GM18858 (cell line): ENCODE measurements around the gene LGR6.
"Not testable (repeated sequence)": the region's sequence is repeated elsewhere in the genome, so short reads cannot be mapped to it uniquely, and the experiment has no call there.

Experiments used
- ATAC-seq: cut with Tn5 transposase; IDR thresholded peaks from one replicate; pipeline ENCODE4 v1.9.1; 2021; ENCODE audit not compliant: unreplicated experiment

Gene LGR6

DNA sequence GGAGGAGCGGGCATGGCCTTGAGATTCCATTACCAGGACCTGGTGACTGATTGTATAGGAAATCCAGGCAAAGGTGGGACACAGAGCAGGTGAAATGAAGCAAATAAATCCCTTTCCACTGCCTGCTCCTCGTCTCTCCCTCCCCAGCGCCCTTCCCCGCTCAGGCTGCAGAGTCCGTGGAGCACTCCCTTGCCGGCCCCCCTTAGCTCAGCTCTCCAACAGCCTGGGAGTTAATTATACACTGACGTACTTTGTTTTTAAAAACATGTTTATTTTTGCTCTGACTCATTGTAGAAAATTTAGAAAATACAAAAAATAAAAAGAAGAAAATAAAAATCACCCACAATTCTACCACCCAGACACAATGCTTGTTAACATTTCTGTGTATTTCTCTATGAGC is 61.7 kb downstream of the LGR6 start:
- ATAC-seq = no peak

DNA sequence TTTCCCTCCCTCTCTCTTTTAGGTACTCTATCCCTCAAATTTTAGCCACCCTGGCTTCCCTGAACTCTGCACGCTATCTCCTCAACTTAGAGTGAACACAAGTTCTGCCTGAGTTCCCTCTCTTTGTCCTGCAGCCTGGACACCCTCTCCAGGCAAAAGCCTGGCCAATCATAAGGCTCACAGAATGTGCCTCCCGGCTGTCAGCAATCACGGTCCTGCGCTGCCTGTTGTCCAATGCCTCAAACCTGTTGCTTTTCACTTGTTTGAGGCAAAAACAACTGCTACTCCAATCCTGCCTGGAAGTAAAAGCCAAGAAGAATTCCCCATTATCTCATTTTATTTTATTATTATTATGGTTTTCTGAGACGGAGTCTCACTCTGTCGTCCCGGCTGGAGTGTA is 66.1 kb downstream of the LGR6 start:
- no peak for ATAC-seq

DNA sequence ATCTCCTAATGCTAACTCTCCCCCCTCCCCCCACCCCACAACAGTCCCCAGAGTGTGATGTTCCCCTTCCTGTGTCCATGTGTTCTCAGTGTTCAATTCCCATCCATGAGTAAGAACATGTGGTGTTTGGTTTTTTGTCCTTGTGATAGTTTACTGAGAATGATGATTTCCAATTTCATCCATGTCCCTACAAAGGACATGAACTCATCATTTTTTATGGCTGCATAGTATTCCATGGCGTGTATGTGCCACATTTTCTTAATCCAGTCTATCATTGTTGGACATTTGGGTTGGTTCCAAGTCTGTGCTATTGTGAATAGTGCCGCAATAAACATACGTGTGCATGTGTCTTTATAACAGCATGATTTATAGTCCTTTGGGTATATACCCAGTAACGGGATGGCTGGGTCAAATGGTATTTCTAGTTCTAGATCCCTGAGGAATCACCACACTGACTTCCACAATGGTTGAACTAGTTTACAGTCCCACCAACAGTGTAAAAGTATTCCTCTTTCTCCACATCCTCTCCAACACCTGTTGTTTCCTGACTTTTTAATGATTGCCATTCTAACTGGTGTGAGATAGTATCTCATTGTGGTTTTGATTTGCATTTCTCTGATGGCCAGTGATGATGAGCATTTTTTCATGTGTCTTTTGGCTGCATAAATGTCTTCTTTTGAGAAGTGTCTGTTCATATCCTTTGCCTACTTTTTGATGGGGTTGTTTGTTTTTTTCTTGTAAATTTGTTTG is 67.8 kb downstream of the LGR6 start:
- not testable (repeated sequence) for ATAC-seq

DNA sequence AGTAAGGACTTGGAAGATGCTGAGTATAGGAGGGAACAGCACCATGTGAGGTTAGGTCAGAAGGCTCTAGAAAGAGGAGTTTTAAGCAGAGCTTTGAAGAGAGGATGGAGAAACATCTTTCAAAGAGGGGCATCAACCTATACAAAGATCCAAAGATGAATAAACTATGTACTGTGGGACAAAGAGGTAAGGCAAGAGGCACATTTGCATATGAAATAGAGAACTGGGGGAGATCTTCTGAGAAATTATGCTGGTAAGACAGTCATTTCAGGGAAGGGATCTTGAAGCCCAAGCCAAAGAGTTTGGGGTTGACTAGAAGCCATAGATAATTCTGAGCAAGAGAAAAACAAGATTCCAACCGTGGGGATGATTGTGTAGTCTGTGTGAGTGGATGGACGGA is 70.0 kb downstream of the LGR6 start:
- ATAC-seq = no peak

DNA sequence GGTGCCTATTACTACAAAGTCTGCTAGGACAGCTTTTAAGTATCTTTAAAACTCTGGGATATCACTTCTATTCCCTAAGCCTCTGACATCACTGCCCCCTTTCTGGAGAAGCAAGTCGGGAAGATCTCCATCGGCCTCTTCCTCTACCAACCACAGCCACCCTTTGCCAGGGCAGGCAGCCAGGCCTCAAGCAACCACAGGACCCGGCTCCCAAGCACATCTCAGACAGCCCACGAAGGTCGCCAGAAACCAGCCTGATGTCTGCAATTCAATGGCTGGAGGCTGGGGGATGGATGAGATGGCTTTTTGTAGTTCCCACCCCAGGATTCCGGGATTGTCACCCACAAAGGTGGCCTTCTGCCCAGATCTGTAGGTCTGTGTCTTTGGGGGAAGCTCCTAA is 70.7 kb downstream of the LGR6 start:
- ATAC-seq = no peak

DNA sequence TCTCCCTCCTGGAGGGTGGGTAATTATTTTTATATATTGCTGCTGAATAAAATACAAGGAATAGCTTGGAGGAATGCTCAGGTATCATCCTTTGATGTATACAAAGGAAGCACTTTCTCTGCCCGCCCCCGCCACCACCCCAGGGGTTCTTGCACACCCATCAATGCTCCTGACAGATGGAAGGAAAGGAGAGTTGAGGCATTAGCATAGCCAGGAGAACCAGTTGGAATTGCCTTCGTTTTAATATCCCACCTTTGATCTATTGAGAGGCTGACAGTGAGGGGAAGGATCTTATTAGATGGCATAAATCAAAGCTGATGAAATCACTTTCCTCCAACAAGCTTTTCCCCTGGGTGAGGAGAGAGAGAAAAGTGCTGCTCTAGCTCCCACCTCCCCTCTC is 71.1 kb downstream of the LGR6 start:
- ATAC-seq = no peak

DNA sequence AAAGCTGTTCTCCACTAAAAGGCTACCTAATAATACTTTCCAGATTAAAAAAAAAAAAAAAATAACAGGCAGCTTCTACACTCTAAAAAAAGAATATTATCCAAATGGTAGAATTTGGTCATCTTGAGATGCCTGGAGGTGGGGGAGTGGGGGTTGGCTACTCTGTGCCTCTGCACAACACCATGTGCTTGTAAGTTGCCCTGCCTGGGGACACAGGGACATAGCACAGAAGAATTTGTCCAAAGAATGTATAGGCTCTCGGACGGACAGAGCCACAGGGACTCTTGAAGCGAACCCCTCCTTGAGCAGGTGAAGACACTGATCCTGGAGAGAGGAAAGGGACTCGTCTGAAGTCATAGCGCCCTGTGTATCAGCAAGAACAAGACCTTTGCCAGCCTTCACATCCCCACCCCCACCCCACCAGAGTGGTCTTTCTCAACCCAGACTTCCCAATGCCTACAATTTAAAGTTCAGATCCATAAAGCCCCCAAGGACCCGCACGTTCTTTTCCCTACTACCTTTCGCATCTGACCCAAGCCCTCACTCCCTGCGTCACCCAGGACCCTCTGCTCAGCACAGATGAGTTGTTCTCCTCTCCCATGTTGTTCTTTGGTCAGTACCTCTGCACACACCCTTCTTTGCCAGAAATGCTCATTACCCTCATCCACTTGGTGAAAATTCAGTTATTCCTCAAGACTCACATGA is 72.6 kb downstream of the LGR6 start:
- ATAC-seq = no peak

DNA sequence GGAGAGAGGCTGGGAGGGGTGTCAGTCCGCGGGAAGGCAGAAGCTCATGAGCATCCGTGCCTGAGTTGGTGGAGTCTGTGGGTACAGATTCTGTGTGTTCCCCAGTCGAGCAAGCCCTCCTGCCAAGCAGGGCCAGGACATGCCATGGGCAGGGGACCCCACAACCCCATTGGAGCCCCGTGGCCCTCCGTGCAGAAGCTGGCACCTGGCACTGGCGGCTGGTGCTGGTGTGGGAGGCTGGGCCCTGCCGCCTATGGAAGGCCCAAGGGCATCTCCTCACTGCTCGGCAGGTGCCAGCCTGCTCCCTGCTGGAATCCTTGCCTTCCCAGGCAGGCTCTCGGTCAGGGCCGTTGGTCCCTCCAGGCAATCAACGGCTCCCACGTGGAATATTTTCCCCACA is 74.4 kb downstream of the LGR6 start:
- no peak for ATAC-seq

DNA sequence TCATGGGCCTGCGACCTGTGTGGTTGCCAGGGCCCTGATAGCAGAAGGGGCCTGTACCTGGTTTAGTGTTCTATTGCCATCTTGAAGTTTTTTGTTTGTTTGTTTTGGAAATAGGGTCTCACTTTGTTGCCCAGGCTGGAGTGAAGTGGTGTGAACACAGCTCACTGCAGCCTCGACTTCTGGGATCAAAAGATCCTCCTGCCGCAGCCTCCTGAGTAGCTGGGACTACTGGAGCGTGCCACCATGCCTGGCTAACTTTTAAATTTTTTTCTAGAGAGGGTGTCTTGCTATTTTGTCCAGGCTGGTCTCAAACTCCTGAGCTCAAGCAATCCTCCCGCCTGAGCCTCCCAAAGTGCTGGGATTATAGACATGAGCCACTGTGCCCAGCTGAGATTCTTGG is 75.2 kb downstream of the LGR6 start:
- ATAC-seq = no peak

DNA sequence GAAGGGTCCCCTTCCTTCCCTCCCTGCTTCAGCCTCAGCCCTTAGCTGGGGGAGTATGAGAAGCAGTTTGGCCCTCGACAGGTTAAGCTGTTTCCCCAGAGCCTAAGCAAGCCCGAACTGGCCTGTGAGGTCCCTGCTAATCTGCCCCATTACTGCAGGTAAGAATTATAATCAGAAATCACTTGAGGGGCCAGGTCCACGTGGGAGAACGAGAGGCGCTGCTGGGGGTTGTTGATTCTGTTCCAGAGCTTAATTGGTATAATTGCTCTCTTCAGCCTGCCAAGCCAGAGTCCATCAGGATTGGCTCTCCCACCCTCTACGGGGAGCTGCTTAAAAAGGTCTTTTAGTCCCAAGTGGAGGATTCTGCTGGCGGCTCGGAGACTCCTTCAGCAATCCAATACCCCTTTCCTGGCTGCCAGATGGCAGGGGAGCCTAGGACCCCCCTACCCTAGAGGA is 77.3 kb downstream of the LGR6 start:
- ATAC-seq = no peak

DNA sequence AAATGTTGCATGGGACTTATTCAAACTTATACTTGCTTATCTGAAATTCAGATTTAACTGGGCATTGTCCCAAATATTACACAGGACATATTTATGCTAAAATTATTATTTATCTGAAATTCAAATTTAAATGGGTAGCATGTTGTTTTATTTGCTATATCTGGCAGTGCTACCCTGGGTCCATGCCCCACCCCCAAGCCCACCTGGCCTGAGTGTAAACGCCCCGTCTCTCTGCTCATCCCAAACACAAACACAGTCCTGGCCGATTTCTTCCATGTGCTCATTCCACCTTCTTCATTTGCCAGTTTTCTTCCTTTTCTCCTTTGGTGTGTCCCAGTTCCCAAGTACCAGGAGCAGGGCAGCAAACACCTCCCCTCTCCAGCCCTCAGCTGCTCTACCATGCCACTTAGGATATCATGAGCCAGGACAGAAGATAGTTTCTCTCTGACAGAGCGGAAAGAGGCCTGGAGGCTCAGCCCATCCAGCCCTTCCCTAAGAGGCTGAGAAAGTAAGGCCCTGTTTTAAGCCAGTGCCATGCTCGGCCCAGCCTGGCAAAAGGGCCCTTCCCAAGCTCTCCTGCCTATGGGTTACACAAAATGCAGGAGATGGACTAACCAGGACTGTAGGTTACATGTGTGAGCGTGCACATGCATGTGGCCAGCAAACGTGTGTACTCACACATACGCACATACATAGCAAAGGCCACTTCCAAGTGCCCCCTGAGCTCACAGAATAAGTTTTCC is 78.7 kb downstream of the LGR6 start:
- ATAC-seq = no peak

DNA sequence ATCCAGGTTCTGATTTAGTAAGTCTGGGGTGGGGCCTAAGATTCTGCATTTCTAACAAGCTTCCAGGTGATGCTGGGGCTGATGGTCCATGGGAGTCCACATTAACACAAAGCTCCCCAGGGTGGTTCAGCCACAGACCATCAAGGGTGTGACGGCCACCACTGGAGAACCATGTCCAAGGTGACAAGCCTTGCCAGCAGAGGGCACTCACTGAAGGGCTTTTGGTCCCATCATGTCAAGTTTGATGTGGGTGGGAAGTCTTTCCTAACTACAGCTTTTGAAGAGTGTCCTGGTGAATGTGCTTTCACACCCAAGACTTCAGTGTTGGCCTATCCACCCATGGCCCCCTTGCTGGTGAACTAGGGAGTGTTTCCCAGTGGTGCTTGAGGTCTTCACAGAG is 81.0 kb downstream of the LGR6 start:
- no peak for ATAC-seq

DNA sequence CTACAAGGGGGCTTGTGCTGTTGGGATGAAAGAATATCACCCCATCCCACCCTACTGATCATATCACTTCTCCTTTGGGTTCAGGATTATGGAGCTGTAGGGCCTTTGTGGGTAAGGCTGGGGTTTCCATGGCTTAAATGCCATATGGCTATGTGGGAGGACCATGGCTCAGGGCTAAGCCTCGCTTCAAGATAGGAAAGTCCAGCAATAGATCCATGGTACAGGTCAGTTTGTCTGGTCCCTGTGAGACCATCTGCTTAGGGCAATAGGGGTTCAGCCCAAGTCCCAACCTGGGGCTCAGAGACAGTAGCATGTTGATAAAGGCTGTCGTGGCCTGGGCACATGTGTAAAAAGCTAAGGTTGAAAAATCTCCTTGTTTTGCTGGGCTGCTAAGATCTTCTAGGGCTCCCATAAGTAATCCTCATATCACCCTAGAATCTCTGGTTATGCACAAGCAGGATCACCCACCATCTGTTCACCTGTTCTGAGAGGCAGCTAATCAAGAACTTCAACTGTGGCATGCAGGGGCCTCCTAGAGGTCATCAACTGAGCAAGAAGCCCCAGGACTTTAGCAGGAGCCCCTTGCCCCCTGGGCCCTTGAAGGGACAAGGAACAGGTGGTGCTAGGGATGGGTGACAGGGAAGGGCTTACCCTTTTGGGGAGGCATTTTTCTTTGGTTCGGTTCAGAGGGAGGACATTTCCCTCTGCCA is 81.6 kb downstream of the LGR6 start:
- ATAC-seq = no peak

DNA sequence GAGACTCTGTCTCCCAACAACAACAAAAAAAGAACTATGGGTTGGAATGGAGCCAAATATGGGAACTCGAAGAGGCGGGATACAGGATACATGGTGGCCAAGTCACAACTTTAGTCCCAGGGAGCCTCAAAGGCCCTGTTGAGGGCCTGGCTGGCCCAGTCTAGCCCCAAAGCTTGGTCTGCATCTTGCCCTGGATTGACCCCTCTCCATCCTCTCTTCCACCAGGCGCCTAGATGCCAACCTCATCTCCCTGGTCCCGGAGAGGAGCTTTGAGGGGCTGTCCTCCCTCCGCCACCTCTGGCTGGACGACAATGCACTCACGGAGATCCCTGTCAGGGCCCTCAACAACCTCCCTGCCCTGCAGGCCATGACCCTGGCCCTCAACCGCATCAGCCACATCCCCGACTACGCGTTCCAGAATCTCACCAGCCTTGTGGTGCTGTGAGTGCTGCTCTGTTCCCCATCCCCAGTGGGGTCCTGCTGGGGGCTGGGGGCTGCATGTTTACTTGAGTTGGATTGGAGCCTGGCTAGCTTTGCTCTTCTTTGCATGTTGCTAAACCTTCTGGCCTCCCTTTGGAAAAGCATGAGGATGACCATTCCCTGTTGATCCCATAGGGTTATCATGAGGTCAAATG is 82.6 kb downstream of the LGR6 start:
- ATAC-seq = no peak

DNA sequence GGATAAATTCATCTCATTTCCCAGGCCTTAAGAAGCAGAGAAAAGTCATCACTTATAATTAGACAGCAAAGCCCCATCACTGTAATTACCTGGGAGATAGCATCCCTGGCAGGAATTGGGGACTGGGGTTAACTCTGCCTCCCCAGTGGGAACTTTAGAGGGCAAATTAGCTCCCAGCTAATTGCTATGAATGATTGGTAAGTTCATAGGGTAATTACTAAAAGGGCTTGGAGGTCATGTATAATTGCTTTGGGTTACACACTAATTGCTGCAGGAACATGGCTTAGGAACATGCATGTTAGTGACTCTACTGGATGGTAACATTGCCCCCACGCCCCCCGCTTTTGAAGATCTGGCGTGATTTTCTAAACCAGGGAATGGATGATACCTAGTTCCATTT is 83.3 kb downstream of the LGR6 start:
- no peak for ATAC-seq

DNA sequence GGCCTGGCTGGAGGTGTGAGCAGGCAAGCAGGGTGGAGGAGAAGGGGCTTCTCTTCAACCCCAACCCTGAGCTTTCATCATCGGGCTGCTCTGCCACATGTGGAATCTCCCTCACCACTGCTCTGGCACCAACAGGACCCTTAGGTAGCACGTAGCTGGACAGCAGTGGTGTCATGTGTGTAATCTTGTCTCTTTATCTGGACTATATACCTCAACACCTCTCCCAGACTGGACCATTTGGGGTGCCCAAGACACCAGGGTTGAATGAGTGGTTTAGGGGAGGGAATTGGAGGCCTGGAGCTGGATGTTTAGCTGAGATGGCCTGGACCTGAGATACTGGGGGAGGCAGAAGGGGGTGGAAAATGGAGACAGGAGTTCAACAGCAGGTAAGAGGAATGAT is 85.2 kb downstream of the LGR6 start:
- ATAC-seq = no peak

DNA sequence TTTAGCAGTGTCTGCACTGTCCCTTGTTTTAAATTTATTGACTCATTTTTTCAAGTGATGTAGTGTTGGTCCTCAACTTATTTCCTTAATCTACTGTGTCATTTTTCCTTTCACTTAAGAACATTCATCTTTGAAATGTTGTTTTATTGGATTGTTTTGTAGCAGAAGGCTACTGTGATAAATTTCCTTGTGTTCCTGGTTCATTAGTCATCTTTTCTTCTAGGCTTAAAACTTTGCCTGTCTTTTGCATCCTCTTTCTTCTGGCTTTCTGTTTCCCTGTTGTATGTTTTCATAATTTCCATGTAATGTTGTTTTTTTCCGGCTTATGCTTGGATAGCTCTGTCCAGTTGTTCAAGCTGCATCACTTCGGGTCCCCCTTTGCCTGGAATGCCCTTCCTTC is 86.2 kb downstream of the LGR6 start:
- no peak for ATAC-seq

DNA sequence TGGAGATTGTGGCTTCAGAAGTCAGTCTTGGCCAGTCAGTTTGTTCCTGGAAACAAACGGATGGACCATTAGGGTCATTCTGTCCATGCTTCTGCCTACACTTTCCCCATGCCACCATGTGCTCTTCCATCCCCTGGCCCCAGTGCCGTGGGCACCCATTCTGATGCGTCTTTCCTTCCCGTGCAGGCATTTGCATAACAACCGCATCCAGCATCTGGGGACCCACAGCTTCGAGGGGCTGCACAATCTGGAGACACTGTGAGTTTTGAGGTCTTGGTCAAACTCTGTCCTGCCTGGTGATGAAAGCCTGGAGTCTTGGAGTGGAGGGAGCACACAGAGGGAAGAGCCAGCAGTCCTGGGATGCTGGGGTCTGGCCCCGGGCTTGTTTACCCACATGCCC is 87.0 kb downstream of the LGR6 start:
- no peak for ATAC-seq

DNA sequence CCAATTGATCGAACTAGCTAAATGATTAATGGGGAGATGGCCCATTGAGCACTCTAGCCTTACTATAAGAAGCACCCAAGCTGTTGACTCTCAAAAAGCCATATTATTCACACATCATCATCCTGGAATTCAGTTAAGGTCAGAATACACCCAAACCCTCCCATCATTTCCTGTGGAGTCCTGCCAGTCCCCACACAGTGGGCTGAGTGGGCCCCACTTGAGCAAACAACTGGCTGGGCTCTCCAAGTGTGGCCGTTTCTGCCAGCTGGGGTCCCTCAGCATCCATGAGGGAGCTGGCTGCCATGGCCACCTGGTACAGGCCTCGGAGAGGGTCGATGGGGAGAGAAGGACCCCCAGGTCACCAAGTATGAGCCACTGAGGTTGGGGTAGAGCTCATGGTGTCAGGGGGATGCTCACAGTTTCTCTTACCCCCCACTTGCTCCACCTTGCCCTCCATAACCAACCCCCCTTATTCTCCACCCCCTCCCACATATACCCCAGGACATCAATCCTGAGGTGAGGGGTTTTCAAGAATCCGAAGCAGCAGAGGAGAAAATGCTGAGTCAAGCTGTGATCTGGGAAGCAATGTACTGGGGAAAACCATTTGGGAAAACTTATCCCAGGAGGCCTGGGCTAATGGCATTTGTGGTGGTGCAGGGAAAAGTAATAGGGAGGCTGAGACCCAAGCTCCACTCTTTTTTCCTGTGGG is 87.9 kb downstream of the LGR6 start:
- ATAC-seq = no peak

DNA sequence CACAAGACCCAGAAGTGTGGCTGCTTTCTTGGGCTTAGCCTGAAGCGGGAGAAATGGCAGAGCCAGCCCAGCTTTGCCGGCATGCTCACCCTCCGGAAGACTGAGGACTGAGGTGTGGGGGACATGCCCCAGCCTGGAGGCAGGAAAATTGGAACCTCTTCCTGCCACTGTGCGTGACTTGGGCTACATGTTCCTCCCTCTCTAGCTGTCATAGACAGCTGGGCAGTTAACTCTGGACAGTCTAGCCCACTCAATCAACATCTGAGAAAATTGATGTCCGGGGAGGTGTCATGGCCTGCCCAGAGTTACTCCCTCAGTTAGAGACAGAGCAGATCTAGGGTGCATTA is 88.4 kb downstream of the LGR6 start:
- ATAC-seq = no peak
